Activated CD8-positive, alpha-beta memory T cell treated with anti-CD3 and anti-CD28 coated beads for 4 hours (primary cell): ENCODE data around the gene TIPRL.
A peak's percentile ranks its signal among the peaks of the same experiment; 100 is the strongest.

Experiments used
- DNase-seq, 2 donors: peaks; one replicate each; pipeline ENCODE4 v3.0.0-alpha.2; 2020; ENCODE audit warnings: low read depth in 2 of 2

The TIPRL gene

DNA sequence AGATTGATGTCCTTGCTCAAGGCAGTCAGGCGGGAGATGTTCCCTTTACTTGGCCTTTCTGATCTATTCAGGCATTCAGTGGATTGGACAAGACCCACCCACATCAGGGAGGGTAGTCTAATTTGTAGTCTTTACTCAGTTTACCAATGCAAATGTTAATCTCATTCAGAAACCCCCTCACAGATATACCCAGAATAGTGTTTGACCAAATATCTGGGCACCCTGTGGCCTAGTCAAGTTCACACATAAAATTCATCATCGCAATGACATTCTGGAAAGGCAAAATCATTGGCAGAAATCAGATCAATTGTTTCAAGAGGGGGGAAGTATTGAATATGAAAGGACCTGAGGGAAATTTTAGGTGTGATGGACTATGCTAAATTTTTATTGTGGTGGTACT is 34.6 kb downstream of the TIPRL start:
- no peak for DNase-seq

DNA sequence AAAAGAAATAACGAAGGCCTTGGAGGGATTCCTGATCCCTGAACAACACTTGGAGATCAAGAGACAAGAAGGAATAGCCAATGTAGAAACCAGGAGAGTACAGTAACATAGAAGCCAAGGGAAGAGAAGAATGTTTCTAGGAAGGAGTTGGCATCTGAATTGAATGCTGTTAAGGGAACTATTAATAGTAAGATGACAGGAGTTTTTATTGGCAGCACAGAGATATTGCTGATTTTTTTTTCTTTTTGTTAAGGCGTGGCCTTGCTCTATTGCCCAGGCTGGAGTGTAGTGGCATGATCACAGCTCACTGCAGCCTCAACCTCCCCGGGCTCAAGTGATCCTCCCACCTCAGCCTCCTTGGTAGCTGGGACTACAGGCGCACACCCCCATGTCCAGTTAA is 37.4 kb downstream of the TIPRL start:
- DNase-seq = no peak

DNA sequence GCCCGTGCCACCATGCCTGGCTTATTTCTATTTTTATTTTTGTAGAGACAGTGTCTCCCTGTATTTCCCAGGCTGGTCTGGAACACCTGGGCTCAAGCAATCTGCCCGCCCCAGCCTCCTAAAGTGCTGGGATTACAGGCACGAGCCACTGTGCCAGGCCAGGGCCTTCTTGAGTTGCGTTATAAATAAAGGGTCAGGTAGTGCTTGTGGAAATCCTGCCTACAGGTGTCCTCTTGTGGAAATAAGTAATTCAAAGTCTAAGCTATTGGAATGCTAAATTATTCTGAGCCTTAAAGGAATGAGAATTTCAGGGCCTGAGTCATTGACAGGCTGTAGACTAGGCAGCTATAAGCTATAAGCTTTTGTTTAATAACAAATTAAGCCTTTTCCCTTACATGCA is 38.9 kb downstream of the TIPRL start:
- no peak for DNase-seq

DNA sequence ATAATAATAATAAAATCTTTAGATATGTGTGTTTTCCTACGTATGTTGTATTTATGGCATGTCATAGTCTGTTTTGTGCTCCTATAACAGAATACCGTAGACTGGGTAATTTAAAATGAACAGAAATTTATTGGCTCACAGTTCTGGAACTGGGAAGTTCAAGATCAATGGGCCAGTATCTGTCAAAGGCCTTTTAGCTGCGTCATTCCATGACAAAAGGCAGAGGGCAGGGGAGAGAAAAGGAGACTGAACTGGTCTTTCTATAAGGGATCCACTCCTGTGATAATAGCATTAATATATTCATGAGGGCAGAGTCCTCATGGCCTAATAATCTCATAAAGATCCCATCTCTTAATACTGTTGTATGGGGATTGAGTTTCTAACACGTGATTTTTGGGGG is 39.9 kb downstream of the TIPRL start:
- no peak for DNase-seq

DNA sequence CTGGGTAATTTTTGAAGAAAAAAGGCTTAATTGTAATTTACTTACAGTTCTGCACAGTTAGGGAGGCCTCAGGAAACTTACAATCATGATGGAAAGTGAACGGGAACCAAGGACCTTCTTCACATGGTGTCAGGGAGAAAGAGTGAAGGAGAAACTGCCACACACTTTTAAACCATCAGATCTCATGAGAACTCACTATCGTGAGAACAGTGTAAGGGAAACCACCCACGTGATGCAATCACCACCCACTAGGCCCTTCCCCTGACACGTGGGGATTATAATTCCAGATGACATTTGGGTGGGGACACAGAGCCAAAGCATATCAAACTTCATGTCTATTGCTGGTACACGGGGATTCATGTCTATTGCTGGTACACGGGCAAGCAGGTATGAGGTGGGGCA is 41.7 kb downstream of the TIPRL start:
- no peak for DNase-seq

DNA sequence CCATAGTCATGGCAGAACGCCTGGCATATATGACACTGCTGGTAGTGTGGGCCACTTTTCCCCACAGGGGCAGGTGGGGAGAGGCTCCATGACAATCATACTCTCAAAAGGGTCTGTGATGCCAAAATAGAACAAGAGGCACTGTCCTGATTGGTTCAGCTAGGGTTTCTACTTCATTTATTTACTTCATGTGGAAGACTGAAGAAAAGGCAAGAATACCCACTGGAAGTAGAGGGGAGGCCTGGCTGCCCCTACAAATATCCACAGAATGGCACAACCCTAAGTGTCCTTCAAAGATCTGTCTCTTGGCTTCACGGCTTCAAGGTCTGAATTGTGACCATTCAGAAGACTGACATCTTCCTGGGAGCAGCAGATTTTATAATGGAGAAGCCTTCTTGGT is 42.5 kb downstream of the TIPRL start:
- DNase-seq = no peak

DNA sequence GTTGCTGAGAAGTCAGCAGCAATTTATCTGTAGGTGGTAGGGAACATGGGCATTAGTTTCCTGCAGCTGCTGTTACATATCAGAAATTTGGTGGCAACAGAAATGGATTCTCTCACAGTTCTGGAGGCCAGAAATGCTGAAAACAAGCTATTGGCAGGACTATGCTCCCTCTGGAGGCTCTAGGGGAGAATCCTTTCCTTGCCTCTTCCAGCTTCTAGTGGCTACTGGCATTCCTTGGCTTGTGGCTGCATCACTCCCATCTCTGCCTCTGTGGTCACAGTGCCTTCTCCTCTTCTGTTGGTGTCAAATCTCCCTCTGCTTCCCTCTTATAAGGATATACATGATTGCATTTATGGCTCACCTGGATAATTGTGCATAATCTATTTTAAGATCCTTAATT is 44.5 kb downstream of the TIPRL start:
- no peak for DNase-seq

DNA sequence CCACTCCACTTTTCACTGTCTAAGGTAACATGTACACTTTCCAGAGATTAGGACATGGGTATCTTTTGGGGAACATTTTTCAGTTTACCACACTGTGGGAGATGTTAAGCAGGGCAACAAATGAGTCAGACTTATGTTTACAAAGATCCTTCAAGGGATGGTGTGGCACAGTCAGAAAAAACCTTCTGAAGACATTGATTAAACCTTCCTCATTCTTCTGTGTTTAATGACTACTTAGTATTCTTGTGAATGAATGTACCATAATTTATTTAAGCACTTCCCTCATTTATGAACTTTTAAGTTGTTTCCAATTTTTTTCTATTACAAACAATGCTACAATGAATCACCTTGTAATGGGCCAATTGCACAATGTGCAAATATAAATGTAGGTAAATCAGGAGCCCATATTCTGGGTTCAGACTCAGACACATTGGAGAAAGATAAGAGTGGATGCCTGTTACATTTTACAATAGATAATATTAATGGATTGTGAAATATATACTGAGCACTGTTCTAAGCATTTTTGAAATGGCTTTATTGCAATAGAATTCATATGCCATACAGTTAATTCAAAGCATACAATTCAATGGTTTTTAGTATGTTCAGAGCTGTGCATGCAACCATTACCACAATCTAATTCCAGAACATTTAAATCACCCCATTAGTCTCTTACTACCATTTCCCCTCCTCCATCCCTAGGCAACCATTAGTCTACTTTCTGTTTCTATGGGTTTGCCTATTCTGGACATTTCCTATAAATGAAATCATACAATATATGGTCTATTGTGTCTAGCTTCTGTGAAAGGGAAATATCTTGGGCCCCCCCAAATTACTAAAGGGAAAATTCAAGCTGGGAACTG is 45.1 kb downstream of the TIPRL start:
- no peak for DNase-seq

DNA sequence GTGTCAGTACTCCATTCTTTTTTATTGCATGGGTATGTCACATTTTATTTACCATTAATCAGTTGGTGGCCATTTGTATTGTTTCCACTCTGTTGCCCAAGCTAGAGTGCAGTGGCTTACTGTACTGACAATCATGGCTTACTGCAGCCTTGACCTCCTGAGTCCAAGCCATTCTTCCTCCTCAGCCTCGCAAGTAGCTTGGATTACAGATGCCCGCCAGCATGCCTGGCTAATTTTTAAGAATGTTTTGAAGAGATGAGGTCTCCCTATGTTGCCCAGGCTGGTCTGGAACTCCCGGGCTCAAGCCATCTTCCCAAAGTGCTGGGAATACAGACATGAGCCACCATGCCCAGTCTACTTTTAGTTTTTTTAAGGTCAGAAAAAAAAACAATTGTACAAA is 46.2 kb downstream of the TIPRL start:
- DNase-seq = no peak

DNA sequence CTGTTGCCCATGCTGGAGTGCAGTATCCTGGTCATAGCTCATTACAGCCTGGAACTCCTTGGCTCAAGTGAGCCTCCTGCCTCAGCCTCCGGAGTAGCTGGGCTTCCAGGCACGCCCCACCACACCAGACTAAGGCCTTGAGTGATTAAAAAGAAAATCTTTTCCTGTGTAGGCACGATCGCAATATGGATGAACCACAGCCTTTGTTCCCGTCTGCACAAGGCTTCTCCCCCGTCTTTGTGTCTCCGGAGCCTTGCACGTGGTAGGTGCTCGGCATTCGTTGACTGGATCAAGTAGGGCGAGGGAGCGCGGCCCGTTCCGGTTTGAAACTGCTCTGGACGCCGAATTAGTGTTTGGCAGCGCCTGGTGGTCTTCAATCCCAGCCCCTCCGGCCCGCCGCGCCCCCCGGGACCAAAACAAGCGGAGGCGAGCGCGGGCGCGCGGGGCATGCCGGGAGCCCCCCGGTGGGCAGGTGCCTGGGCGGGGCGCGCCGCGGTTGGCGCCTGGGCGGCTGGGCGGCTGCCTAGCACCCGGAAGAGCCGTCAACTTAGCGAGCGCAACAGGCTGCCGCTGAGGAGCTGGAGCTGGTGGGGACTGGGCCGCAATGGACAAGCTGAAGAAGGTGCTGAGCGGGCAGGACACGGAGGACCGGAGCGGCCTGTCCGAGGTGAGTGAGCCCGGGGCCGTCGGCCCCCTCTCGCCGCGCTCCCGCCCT is 46.9 kb downstream of the TIPRL start, which contains the start of gene SFT2D2:
Gene SFT2D2 (plus strand): TSS at position 529 of the 715 bp plus-strand sequence. CDS start 76 bp downstream, at position 605.
- DNase-seq = peak; percentile 53 to 60

DNA sequence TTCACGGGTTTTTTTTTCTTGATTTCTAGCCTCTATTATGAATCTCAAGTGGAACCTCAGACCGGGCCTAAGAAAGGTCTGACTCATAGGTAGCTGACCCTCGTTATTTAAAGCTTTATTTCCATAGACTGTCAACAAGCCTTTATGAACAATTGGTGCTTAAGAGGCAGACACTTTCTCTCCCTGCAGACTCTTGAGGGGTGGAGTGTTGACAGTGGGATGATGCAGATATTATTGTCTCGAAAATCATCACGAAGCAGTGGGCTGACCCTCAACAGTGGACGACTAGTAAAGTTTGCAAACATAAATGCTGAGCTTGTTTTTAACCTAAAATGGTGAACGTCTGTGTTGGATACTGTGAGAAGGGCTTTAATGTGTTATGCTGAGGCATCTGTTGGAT is 48.9 kb downstream of the TIPRL start:
- no peak for DNase-seq

DNA sequence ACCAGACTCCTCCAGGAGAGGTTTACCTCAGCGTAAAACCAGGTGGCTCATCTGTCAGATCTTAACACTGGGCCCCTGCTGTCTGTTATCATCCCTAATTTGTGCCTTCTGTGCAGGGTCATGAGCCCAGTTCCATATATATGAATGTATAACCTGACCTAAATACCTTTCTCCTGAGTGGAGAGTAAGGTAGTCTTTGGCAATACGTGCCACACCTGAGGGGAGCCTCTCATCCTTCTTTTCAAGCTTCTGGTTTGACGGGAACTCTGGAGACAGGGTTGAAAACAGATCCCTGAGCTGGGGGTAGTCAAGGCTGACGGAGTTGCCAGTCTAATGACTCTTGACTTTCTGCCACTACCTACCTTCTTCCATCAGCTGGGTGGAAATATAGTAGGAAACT is 51.1 kb downstream of the TIPRL start:
- DNase-seq = no peak

DNA sequence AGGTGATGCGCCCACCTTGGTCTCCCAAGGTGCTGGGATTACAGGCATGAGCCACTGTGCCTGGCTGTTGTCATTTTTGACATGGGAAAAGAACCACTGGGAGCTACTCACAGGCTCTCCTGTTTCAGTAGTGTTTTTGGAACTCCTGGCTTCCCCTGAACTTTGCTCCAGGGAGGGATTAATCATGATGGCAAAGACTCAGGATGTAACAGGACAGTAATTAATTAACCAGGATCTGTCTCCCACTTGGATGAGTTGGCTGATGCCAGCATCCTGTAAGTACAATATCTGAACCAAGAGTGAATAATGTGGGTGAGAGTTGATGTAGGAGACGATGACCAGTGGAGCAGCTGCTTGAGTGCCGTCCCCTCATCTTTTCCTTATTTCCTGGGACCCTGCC is 51.9 kb downstream of the TIPRL start:
- no peak for DNase-seq

DNA sequence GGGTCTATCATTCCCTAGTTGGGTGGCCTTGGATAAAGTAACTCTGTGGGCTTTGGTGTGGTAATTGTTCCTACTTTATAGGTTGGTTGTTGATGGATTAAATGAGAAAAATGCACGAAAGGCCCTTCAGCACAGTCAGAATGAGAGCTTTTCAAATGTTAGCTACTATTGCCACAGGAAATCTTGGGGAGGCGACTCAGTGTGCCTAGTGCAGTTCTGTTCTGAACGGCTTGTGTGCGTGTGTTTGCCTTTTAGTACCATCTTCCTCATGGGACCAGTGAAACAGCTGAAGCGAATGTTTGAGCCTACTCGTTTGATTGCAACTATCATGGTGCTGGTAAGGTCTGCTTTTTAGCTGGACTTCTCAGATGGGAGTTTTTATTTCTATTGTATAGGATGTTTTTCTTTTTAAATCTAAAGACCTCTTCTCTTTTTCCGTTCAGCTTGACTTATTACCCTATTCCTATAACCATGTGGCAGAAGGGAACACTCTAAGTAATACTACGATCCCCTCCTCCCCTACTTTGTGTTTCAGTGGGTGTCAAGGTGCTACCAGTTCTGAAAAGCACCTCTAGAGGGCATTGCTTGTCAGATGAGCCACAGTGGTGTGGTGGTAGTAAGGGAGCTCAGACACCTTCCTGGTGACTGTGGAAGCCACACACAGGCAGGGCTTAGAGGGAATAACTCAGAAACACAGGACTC is 56.2 kb downstream of the TIPRL start:
- no peak for DNase-seq

DNA sequence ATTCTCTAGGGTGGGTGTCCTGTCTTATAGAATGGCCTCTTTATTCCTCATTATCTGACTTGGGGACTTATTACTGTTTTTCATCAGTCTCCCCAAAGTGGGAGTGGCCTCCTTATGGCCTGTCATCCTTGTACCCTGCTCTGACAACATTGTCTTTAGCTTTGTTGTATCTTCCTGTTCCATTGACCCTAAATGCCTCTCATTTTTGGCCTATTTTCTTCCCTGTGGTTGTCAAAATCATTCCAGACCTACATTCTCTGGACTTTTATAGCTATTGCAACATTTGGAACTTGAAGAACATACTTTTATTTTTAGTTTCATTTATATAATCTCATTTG is 56.8 kb downstream of the TIPRL start:
- DNase-seq = no peak

DNA sequence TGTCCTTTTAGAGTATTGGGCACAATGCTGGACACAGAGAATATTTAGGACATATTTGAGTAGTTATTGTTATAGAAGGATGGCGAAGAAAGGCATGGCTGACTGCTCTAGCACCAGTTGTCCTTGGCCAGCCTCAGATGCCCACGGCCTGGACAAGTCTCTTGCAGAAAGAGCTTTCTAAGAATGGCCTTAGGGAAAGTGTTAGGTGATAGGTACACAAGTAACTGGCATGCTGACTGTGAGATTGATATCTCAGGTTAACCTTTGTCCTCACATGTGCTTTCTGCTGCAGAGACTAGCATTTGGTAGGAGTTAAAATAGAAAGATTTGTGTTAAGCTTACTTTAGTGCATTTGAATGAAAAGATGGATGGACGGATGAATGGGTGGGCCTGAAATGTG is 57.2 kb downstream of the TIPRL start:
- no peak for DNase-seq

DNA sequence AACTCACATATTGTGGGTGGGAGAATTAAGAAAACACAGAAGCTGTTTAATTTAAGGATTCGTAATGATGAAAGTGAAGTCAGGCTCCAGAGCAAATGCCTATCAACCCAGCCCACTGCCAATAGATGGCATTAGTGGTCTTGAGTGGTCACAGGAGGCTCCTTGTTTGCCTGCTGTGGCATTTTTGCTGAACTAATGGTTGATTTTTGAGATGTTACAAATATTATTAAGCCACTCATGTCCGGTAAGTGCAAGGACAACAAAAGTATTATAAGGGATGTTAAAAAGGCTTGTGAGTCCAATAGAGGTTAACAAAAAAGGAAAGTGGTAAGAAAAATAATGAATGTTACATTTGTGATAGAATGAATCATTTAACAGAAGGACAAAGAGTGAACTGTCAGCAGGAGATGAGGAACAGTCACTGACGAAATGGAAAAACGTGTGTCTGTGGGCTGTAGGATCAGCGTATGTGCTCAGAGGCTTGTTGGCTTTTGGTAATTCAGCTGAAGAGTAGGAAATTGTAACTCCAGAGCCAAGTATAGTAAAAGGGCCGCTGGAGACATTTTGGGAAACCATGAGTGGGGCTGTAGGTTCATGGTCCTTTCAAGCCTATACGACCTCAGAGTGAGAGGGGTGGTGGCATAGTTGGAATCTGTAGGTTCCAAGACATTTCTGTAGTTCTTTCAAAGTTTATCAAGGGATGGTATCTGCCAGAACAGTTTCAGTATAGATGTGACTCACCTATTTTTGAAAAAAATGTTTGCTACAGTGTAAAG is 58.3 kb downstream of the TIPRL start:
- DNase-seq = no peak

DNA sequence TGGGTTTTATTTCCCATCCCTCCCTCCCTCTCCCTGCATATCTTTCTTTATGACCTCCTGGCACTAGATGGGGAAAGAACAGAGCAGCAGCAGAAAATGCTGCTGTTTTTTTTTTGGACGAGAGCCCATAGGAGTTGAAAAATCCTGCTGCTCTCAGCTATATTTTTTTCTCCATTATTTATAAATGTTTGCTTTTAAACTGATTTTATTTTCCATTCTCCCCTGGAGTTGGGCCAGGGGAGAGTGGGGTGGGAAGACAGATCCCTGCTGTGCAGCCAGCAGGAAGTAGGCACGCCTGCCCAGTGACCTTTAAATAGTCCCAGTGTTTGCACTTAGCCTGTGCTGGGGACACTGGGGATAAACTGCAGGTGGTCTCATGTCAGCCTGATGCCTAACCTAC is 64.4 kb downstream of the TIPRL start:
- DNase-seq = no peak

DNA sequence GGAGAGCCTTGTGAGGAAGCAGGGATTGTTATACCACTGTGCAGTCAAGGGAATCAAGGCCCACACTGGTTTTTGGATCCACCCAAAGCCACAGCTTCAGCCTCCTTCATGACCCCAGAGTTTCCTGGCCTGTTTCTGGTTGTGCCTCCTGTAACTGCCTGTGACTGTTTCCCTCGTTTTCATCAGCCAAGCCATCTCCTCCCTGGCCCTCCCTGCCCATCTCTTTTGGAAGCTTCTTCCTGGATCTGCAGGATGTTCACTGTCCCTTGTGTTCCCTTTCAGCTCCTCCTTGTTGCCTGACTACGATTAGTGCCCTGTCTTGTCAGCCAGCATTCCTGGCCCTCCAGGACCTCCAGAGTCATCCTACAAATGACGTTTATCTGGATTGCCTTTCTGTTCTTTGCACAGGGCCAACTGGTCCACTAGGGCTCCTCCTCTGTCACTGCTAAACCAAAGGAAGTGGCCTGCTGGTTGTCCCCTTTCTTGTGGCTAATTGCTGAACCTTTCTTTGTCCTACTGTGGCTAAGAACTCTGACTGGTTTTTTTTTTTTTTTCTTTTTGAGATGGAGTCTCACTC is 65.0 kb downstream of the TIPRL start:
- no peak for DNase-seq

DNA sequence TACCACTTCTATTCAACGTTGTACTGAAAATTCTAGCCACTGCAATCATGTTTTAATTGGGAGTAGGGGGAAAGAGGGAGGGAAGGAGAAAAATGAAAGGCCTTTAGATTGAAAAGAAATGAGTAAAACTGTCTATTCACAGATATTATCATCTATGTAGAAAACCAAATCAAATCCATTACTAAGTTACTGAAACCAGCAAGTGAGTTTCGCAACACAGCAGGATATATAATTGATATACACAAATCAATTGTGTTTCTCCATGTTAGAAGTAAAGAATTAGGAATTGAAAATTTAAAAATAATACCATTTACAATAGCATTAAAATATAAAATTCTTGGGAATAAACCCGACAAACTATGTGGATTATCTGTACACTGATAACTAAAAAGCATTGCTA is 66.3 kb downstream of the TIPRL start:
- DNase-seq = no peak

DNA sequence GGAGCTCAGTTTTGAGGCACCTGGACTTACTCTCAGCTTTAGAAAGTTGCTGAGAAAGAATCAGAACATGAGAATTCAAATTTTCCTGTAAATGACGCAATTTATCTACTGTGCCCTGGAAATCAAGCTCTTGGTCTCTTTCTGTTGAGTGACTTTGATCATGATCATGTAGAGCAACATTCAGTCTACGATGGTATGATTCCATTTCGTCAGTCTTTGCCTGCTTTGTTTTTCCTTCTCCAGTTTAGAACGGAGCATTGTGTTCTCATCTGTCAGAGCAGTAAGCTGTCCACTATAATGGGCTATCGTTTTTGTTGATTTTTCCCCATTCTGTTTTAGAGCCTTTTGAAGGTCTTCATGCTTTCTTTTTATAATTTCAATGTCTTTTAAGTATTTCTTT is 67.7 kb downstream of the TIPRL start:
- no peak for DNase-seq
